ENCODE measurements around the gene KRT80.

DNA sequence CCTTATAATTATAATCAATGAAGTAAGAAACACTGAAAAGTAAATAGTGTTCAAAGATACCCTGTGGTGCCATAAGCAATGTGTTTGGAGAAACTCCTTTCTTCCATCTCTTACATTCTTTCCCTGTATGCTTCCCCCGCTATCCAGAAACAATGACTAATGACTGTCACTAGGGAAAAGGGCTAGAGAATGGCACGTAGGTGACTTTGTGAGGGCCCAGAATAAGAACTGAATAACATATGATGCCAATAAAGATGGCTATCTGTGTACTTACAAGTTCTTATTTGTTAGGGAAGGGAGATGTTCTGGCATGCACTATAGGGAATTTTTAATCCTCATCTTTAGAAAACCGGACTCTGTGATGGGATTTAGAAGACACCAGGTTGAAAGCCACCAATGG, 36.6 kb upstream of the KRT80 start:
- no peak for TF ChIP-seq EZH2 (IDR thresholded peaks at IDR 0.05; ENCODE audit: borderline replicate concordance, low read length)
- TF ChIP-seq, protein P1, sequence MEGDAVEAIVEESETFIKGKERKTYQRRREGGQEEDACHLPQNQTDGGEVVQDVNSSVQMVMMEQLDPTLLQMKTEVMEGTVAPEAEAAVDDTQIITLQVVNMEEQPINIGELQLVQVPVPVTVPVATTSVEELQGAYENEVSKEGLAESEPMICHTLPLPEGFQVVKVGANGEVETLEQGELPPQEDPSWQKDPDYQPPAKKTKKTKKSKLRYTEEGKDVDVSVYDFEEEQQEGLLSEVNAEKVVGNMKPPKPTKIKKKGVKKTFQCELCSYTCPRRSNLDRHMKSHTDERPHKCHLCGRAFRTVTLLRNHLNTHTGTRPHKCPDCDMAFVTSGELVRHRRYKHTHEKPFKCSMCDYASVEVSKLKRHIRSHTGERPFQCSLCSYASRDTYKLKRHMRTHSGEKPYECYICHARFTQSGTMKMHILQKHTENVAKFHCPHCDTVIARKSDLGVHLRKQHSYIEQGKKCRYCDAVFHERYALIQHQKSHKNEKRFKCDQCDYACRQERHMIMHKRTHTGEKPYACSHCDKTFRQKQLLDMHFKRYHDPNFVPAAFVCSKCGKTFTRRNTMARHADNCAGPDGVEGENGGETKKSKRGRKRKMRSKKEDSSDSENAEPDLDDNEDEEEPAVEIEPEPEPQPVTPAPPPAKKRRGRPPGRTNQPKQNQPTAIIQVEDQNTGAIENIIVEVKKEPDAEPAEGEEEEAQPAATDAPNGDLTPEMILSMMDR (conservative IDR thresholded peaks at IDR 0.05 in 1 of 2, IDR thresholded peaks at IDR 0.05 in 1 of 2; ENCODE audit: extremely low read depth in 1 of 2, insufficient read depth in 1 of 2, low read depth in 1 of 2, low read length in 2 of 2), result no peak

All from mammary epithelial cell (primary cell).